Tibial nerve (tissue), 4 donors: ENCODE measurements around the gene AP3B1. TPM values are rescaled to one million over a fixed set of nuclear protein-coding genes. Genes with fewer than 3 reads are reported as not detected.

ENCODE experiments used
- DNase-seq, 2 donors: peaks; one replicate each; pipeline ENCODE4 v3.0.0-alpha.2; 2019; ENCODE audit warnings: low spot score in 2 of 2
- H3K27ac ChIP-seq, 4 donors: fragments of 200-600 bp; sonication (generic) in 3 of 4; one replicate each; pipeline ENCODE4 v1.5.1; 2017 to 2019; ENCODE audit warnings: mild to moderate bottlenecking in 1 of 4
- H3K27me3 ChIP-seq, 2 donors: fragments of 200-600 bp; sonication (generic) in 1 of 2; one replicate each; pipeline versions ENCODE4 v1.5.1 to v1.6.0; 2017 to 2019
- H3K36me3 ChIP-seq, 3 donors: fragments of 200-600 bp; sonication (generic); one replicate each; pipeline ENCODE4 v1.5.1; 2018 to 2019
- H3K4me1 ChIP-seq, 4 donors: fragments of 200-600 bp; sonication (generic) in 3 of 4; one replicate each; pipeline ENCODE4 v1.5.1; 2017 to 2019
- H3K4me3 ChIP-seq, 4 donors: fragments of 200-600 bp; sonication (generic) in 3 of 4; one replicate each; pipeline ENCODE4 v1.5.1; 2017 to 2019; ENCODE audit warnings: mild to moderate bottlenecking in 1 of 4, moderate library complexity in 1 of 4
- H3K9me3 ChIP-seq, 4 donors: fragments of 200-600 bp; sonication (generic) in 3 of 4; one replicate each; pipeline ENCODE4 v1.5.1; 2017 to 2019
- EP300 ChIP-seq, 2 donors: sonication (generic); formaldehyde crosslinking; IDR thresholded peaks; one replicate each; pipeline ENCODE4 v1.6.1; 2017; ENCODE audit warnings: antibody characterized with exemption in 2 of 2, mild to moderate bottlenecking in 1 of 2
- POLR2A ChIP-seq, 2 donors: fragments of 450-650 bp; IDR thresholded peaks; one replicate each; pipeline ENCODE4 v1.6.1; 2017; ENCODE audit warnings: antibody characterized with exemption in 2 of 2, mild to moderate bottlenecking in 2 of 2, moderate library complexity in 2 of 2
- WGBS, 2 donors: methylation state at CpG; one replicate each; pipeline ENCODE4 v1.1.5; 2018; 5-methylcytosine and 5-hydroxymethylcytosine counted together
- total RNA-seq, 4 donors: library from RNA; depleted of rRNA; stranded (reverse); fragments of >200 nt; gene quantifications; one replicate each; pipeline ENCODE4 v1.1.0, GENCODE V29; 2016
- TF ChIP-seq, protein P1 (sequence below), 5 experiments: fragments of 200-600 bp in 3 of 5; fragments of 450-650 bp in 2 of 5; sonication (generic) in 3 of 5; IDR thresholded peaks; one replicate each; pipeline ENCODE4 v1.5.1; 2016 to 2019; ENCODE audit warnings: antibody characterized with exemption in 5 of 5, mild to moderate bottlenecking in 3 of 5, moderate library complexity in 2 of 5

AP3B1 gene
- total RNA-seq, 4 donors from 2014 or later, result 23.1 to 51.0 (median 44.2) TPM

- H3K36me3 ChIP-seq, result peaks cover 0 to 56% (median 0%) of the 10 kb centered on the region in 3 donors
- WGBS, 2 donors, result 92 to 94% methylated on average over 3 of the region's 3 CpGs
Observed at GRCh38 chr5:78109891-78110324, 184.6 kb downstream of the AP3B1 start.

GRCh38 chr5:78108564-78108963, 185.9 kb downstream of the AP3B1 start:
- H3K27ac ChIP-seq, result no peak overlapping the region
- no peaks in the 10 kb centered on the region for H3K4me1 ChIP-seq
- H3K4me3 ChIP-seq, result no peak overlapping the region
- H3K9me3 ChIP-seq, result no peaks in the 10 kb centered on the region
- H3K27me3 ChIP-seq, result no peaks in the 10 kb centered on the region
- H3K36me3 ChIP-seq, result peaks cover 0 to 42% (median 0%) of the 10 kb centered on the region in 3 donors
- no peak for TF ChIP-seq EP300 (IDR thresholded peaks at IDR 0.05)
- TF ChIP-seq POLR2A (IDR thresholded peaks at IDR 0.05), result no peak
- TF ChIP-seq, protein P1, sequence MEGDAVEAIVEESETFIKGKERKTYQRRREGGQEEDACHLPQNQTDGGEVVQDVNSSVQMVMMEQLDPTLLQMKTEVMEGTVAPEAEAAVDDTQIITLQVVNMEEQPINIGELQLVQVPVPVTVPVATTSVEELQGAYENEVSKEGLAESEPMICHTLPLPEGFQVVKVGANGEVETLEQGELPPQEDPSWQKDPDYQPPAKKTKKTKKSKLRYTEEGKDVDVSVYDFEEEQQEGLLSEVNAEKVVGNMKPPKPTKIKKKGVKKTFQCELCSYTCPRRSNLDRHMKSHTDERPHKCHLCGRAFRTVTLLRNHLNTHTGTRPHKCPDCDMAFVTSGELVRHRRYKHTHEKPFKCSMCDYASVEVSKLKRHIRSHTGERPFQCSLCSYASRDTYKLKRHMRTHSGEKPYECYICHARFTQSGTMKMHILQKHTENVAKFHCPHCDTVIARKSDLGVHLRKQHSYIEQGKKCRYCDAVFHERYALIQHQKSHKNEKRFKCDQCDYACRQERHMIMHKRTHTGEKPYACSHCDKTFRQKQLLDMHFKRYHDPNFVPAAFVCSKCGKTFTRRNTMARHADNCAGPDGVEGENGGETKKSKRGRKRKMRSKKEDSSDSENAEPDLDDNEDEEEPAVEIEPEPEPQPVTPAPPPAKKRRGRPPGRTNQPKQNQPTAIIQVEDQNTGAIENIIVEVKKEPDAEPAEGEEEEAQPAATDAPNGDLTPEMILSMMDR (IDR thresholded peaks at IDR 0.05), result no peak
- 83 to 88% methylated on average over 3 of the region's 3 CpGs for WGBS, 2 donors
- DNase-seq, result no peak

More at GRCh38 chr5:78109891-78110324, 184.6 kb downstream of the AP3B1 start:
- Histone ChIP-seq H3K27ac (no peak overlapping the region), H3K9me3 (no peaks in the 10 kb centered on the region), H3K4me3 (no peak overlapping the region), H3K4me1 (no peaks in the 10 kb centered on the region), H3K27me3 (no peaks in the 10 kb centered on the region)
- DNase-seq, result no peak
- TF ChIP-seq, protein P1 (IDR thresholded peaks at IDR 0.05), result no peak
- no peak for TF ChIP-seq POLR2A (IDR thresholded peaks at IDR 0.05)
- TF ChIP-seq EP300 (IDR thresholded peaks at IDR 0.05), result no peak

- TF ChIP-seq, protein P1 (IDR thresholded peaks at IDR 0.05), result no peak
- TF ChIP-seq EP300 (IDR thresholded peaks at IDR 0.05) (no peak), POLR2A (IDR thresholded peaks at IDR 0.05) (no peak)
- H3K9me3 ChIP-seq, result no peaks in the 10 kb centered on the region
- H3K27me3 ChIP-seq, result no peaks in the 10 kb centered on the region
- DNase-seq, result no peak
- H3K4me1 ChIP-seq, result no peaks in the 10 kb centered on the region
- no peak overlapping the region for H3K27ac ChIP-seq
- WGBS, 2 donors, result 91 to 92% methylated on average over 4 of the region's 4 CpGs
- H3K4me3 ChIP-seq, result no peak overlapping the region
- H3K36me3 ChIP-seq, result peaks cover 0 to 52% (median 0%) of the 10 kb centered on the region in 3 donors
Observed at GRCh38 chr5:78103232-78103918, 191.1 kb downstream of the AP3B1 start.

DNA sequence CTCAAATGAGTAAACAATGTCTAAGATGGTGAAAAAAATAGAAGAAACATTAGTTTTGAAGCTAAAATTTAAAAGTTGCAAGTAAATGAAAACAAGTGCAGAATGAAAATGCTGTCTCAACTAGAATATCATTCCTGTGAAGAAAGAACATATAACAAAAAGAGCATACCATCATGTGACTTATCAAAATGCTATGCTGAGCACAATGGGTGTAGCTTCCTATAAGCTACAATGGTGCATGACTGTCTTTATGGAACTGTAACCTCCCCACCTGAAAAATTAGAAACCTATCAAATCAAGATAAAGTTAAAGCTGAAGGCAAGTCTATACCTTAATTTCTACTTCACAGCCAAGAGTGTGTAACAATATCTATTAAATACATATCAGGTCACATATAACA, 192.0 kb downstream of the AP3B1 start:
- H3K36me3 ChIP-seq, result peaks cover 0 to 45% (median 0%) of the 10 kb centered on the region in 3 donors
- H3K27me3 ChIP-seq, result no peaks in the 10 kb centered on the region
- TF ChIP-seq EP300 (IDR thresholded peaks at IDR 0.05) (no peak), POLR2A (IDR thresholded peaks at IDR 0.05) (no peak)
- TF ChIP-seq, protein P1 (IDR thresholded peaks at IDR 0.05), result no peak
- DNase-seq, result no peak
- no peaks in the 10 kb centered on the region for H3K9me3 ChIP-seq
- H3K27ac ChIP-seq, result no peak overlapping the region
- no peak overlapping the region for H3K4me3 ChIP-seq
- no peaks in the 10 kb centered on the region for H3K4me1 ChIP-seq

GRCh38 chr5:78095125-78095524, 199.4 kb downstream of the AP3B1 start:
- no peak overlapping the region for H3K27ac ChIP-seq
- no peaks in the 10 kb centered on the region for H3K27me3 ChIP-seq
- peaks cover 0 to 58% (median 2%) of the 10 kb centered on the region in 3 donors for H3K36me3 ChIP-seq
- H3K9me3 ChIP-seq, result no peaks in the 10 kb centered on the region
- DNase-seq, result no peak
- no peaks in the 10 kb centered on the region for H3K4me1 ChIP-seq
- no peak for TF ChIP-seq POLR2A (IDR thresholded peaks at IDR 0.05)
- TF ChIP-seq EP300 (IDR thresholded peaks at IDR 0.05), result no peak
- TF ChIP-seq, protein P1 (IDR thresholded peaks at IDR 0.05), result no peak
- no peak overlapping the region for H3K4me3 ChIP-seq
